ENCODE measurements around the gene ZXDC. TPM values are rescaled to one million over a fixed set of nuclear protein-coding genes. Genes with fewer than 3 reads are reported as not detected.

Gene ZXDC
- total and polyA plus RNA-seq, 9 donors = 14.4 to 47.3 (median 32.7) TPM

GRCh38 chr3:126467611-126467955 lies 8.1 kb downstream of the ZXDC start:
- TF ChIP-seq POLR2A (IDR thresholded peaks at IDR 0.05) (no peak), CTCF (IDR thresholded peaks at IDR 0.05) (no peak), EP300 (IDR thresholded peaks at IDR 0.05) (no peak)
- Histone ChIP-seq H3K27ac (no peak overlapping the region), H3K27me3 (no peaks in the 10 kb centered on the region), H3K4me1 (ENCODE audit: insufficient read depth) (peaks cover 4% of the 10 kb centered on the region), H3K9me3 (no peaks in the 10 kb centered on the region), H3K4me3 (no peak overlapping the region), H3K36me3 (no peaks in the 10 kb centered on the region)
- WGBS, 3 donors = 74 to 77% (median 77%) methylated on average over 8 of the region's 8 CpGs
- DNase-seq = peak in 1 of 5 donors; percentile 5
- intact Hi-C loops (cut with DNase I) = no loop called here

- DNase-seq = peak in 2 of 5 donors; percentile 4 to 10
- Histone ChIP-seq H3K9me3 (no peaks in the 10 kb centered on the region), H3K27ac (no peak overlapping the region), H3K4me1 (ENCODE audit: insufficient read depth) (no peaks in the 10 kb centered on the region), H3K36me3 (no peaks in the 10 kb centered on the region), H3K4me3 (no peak overlapping the region), H3K27me3 (no peaks in the 10 kb centered on the region)
- 77 to 87% (median 86%) methylated on average over 19 of the region's 19 CpGs for WGBS, 3 donors
- TF ChIP-seq CTCF (IDR thresholded peaks at IDR 0.05) (no peak), POLR2A (IDR thresholded peaks at IDR 0.05) (no peak), EP300 (IDR thresholded peaks at IDR 0.05) (no peak)
- intact Hi-C loops (cut with DNase I) = no loop called here
Measured at GRCh38 chr3:126466886-126467610, 8.6 kb downstream of the ZXDC start.

- Histone ChIP-seq H3K9me3 (no peaks in the 10 kb centered on the region), H3K27me3 (no peaks in the 10 kb centered on the region), H3K4me1 (ENCODE audit: insufficient read depth) (no peaks in the 10 kb centered on the region), H3K36me3 (no peaks in the 10 kb centered on the region), H3K4me3 (no peak overlapping the region), H3K27ac (no peak overlapping the region)
- intact Hi-C loops (cut with DNase I) = no loop called here
- DNase-seq = peak in 1 of 5 donors; percentile 16
- WGBS, 3 donors = 71 to 74% (median 73%) methylated on average over 16 of the region's 16 CpGs
- TF ChIP-seq POLR2A (IDR thresholded peaks at IDR 0.05) = no peak
- no peak for TF ChIP-seq EP300 (IDR thresholded peaks at IDR 0.05)
- no peak for TF ChIP-seq CTCF (IDR thresholded peaks at IDR 0.05)
Measured at GRCh38 chr3:126465928-126466544, 9.7 kb downstream of the ZXDC start.

- Histone ChIP-seq H3K4me3 (no peak overlapping the region), H3K9me3 (no peaks in the 10 kb centered on the region), H3K4me1 (ENCODE audit: insufficient read depth) (peaks cover 4% of the 10 kb centered on the region), H3K27ac (no peak overlapping the region), H3K27me3 (no peaks in the 10 kb centered on the region), H3K36me3 (no peaks in the 10 kb centered on the region)
- intact Hi-C loops (cut with DNase I) = no loop called here
- peak in 2 of 5 donors; percentile 5 for DNase-seq
- TF ChIP-seq POLR2A (IDR thresholded peaks at IDR 0.05) = no peak
- no peak for TF ChIP-seq CTCF (IDR thresholded peaks at IDR 0.05)
- no peak for TF ChIP-seq EP300 (IDR thresholded peaks at IDR 0.05)
- 90 to 94% (median 90%) methylated on average over 11 of the region's 11 CpGs for WGBS, 3 donors
Measured at GRCh38 chr3:126464997-126465396, 10.7 kb downstream of the ZXDC start.

Data from ovary (tissue), 9 donors.